Fibroblast of lung (primary cell): ENCODE measurements around the gene MAT1A. TPM values are rescaled to one million over a fixed set of nuclear protein-coding genes. Genes with fewer than 3 reads are reported as not detected.

Experiments
- DNase-seq, 2 donors: peaks; one replicate each; pipeline versions ENCODE4 v3.0.0 to v3.0.0-alpha.2; 2010; ENCODE audit warnings: low read depth in 2 of 2
- H2AFZ ChIP-seq: 2 replicates; pipeline ENCODE4 v1.5.1; 2012; ENCODE audit warnings: low read length, control low read depth, inconsistent platforms
- H3K27ac ChIP-seq: 2 replicates; pipeline ENCODE4 v1.5.1; 2011; ENCODE audit warnings: low read length, control low read depth; ENCODE audit not compliant: insufficient read depth
- H3K27me3 ChIP-seq: 2 replicates; pipeline ENCODE4 v1.5.1; 2011; ENCODE audit warnings: mild to moderate bottlenecking, low read length; ENCODE audit not compliant: control insufficient read depth, insufficient read depth
- H3K36me3 ChIP-seq: 2 replicates; pipeline ENCODE4 v1.5.1; 2011; ENCODE audit warnings: low read length; ENCODE audit not compliant: control insufficient read depth, insufficient read depth
- H3K4me1 ChIP-seq: 2 replicates; pipeline ENCODE4 v1.5.1; 2011; ENCODE audit warnings: low read length; ENCODE audit not compliant: control insufficient read depth, insufficient read depth; ENCODE audit errors: extremely low read depth
- H3K4me2 ChIP-seq: 2 replicates; pipeline ENCODE4 v1.5.1; 2011; ENCODE audit warnings: low read length, control low read depth; ENCODE audit not compliant: insufficient read depth; ENCODE audit errors: extremely low read depth
- H3K4me3 ChIP-seq, 4 experiments: fragments of 200-600 bp in 1 of 4; sonication (generic) in 1 of 4; replicated peaks in 1 of 4; 2 replicates each; pipeline ENCODE4 v1.5.1; 2011 to 2016; ENCODE audit warnings: low read length in 4 of 4, low read depth in 3 of 4, mild to moderate bottlenecking in 3 of 4, control low read depth in 2 of 4, inconsistent platforms in 1 of 4, mixed read lengths in 1 of 4; ENCODE audit not compliant: insufficient read depth in 1 of 4; ENCODE audit errors: control extremely low read depth in 1 of 4
- H3K79me2 ChIP-seq: 2 replicates; pipeline ENCODE4 v1.5.1; 2012; ENCODE audit warnings: mild to moderate bottlenecking, low read length, inconsistent platforms; ENCODE audit not compliant: control insufficient read depth, insufficient read depth
- H3K9ac ChIP-seq: 2 replicates; pipeline ENCODE4 v1.5.1; 2011; ENCODE audit warnings: mild to moderate bottlenecking, low read length, control low read depth; ENCODE audit not compliant: insufficient read depth
- H3K9me3 ChIP-seq: 2 replicates; pipeline ENCODE4 v1.5.1; 2012; ENCODE audit warnings: low read depth, low read length; ENCODE audit not compliant: control insufficient read depth, insufficient read depth
- H4K20me1 ChIP-seq: 2 replicates; pipeline ENCODE4 v1.5.1; 2011; ENCODE audit warnings: low read length; ENCODE audit not compliant: control insufficient read depth, insufficient read depth; ENCODE audit errors: extremely low read depth
- EZH2 ChIP-seq: IDR thresholded peaks from 2 replicates; pipeline ENCODE4 v1.5.1; 2012; ENCODE audit warnings: low read length, control low read depth, mild to moderate bottlenecking; ENCODE audit errors: missing control alignments
- polyA plus RNA-seq, 2 donors: library from polyadenylated mRNA; depleted of rRNA in 1 of 2; stranded (reverse) in 1 of 2; unstranded in 1 of 2; fragments of >200 nt; gene quantifications; 2 replicates each; pipeline ENCODE4 v1.2.1, GENCODE V29; 2011 to 2012; ENCODE audit warnings: missing spikeins in 1 of 2
- total RNA-seq: library from RNA; depleted of rRNA; stranded (reverse); fragments of >200 nt; gene quantifications from 2 replicates; pipeline ENCODE4 v1.2.1, GENCODE V29; 2014
- TF ChIP-seq, protein P1 (sequence below), 2 donors: IDR thresholded peaks in 1 of 2; conservative IDR thresholded peaks in 1 of 2; 1 replicate in 1 of 2; 2 replicates in 1 of 2; pipeline ENCODE4 v1.5.1; 2011 to 2012; ENCODE audit warnings: low read length in 2 of 2, control low read depth in 1 of 2, inconsistent platforms in 1 of 2, low read depth in 1 of 2, mild to moderate bottlenecking in 1 of 2

MAT1A gene
- total and polyA plus RNA-seq, 2 donors (not counting 1 experiment from before 2014, with no cell fraction given): not detected

DNA sequence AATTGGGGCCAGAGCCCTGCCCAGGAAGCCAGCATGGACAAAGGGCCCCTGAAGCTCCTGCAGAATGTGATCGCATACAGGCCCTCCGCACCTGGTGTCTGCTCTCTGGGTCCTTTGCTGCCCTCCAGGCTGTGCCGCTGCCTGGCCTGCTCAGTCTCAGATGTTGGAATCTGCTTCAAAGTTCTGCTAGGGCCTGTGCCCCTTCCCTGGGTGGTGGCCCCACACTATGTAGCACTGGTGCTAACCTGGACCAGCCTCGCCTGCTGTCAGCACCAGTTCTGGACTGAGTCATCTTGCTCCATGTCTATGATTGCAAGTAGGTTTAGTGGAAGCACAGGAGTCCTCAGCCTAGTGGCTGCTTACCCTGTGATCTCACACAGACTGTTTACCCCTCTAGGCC lies 6.3 kb downstream of the MAT1A start:
- H4K20me1 ChIP-seq: no peaks in the 10 kb centered on the region
- no peaks in the 10 kb centered on the region for H3K4me1 ChIP-seq
- no peak for DNase-seq
- no peak overlapping the region for H3K4me2 ChIP-seq
- H3K4me3 ChIP-seq: no peak overlapping the region
- H3K27me3 ChIP-seq: no peaks in the 10 kb centered on the region
- no peak for TF ChIP-seq EZH2
- TF ChIP-seq, protein P1, sequence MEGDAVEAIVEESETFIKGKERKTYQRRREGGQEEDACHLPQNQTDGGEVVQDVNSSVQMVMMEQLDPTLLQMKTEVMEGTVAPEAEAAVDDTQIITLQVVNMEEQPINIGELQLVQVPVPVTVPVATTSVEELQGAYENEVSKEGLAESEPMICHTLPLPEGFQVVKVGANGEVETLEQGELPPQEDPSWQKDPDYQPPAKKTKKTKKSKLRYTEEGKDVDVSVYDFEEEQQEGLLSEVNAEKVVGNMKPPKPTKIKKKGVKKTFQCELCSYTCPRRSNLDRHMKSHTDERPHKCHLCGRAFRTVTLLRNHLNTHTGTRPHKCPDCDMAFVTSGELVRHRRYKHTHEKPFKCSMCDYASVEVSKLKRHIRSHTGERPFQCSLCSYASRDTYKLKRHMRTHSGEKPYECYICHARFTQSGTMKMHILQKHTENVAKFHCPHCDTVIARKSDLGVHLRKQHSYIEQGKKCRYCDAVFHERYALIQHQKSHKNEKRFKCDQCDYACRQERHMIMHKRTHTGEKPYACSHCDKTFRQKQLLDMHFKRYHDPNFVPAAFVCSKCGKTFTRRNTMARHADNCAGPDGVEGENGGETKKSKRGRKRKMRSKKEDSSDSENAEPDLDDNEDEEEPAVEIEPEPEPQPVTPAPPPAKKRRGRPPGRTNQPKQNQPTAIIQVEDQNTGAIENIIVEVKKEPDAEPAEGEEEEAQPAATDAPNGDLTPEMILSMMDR (conservative IDR thresholded peaks at IDR 0.05 in 1 of 2, IDR thresholded peaks at IDR 0.05 in 1 of 2; ENCODE audit: low read depth in 1 of 2, low read length in 2 of 2): no peak
- no peaks in the 10 kb centered on the region for H3K36me3 ChIP-seq
- H3K9me3 ChIP-seq: no peaks in the 10 kb centered on the region
- no peak overlapping the region for H3K27ac ChIP-seq
- no peak overlapping the region for H2AFZ ChIP-seq
- no peak overlapping the region for H3K9ac ChIP-seq
- H3K79me2 ChIP-seq: no peaks in the 10 kb centered on the region

DNA sequence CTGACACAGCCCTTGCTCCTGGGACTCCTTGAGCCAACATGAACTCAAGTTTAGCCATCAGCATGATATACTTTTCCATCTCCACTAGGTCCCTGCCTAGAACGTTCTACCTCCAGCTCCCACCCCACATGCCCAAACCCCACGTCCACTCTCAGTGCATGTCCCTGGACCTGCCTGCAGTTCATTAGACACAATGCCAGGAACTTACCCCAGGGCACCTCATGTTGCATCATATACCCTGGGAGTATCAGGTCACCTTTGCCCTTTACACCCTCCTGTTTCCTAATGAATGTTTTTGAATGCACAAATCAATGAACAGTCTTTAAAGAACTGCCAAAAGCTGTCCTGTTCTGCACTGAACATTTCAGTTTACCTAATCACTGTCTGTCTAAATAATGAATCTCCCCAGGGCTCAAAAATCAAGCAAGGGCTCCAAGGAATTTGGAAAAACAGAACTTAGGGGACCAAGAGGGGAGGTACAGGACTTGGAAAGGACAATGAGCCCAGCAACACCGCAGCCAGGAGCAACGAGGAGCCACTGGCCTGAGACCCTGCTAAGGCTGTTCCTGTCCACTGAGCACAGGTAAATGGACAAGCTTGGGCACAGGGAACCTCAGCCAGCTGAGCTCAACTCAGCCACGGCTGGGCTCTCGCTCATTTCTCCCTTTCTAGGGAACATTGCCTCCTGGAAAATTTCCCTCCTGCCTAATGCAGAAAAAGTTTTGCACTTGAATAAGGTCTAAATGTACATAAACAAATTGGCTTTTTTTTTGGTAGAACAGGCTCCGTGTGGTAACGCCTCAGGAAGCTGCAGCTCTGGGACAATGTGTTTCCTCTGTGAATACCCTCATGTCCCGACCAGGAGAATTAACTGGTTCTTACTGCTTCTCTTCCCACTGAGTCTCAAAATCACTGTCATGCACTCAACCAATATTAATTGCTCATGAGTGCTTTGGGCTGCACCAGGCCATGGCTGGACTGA lies 7.4 kb downstream of the MAT1A start:
- H3K4me2 ChIP-seq: no peak overlapping the region
- no peaks in the 10 kb centered on the region for H3K9me3 ChIP-seq
- no peaks in the 10 kb centered on the region for H3K27me3 ChIP-seq
- no peak overlapping the region for H3K27ac ChIP-seq
- no peak overlapping the region for H2AFZ ChIP-seq
- H4K20me1 ChIP-seq: no peaks in the 10 kb centered on the region
- TF ChIP-seq EZH2: no peak
- TF ChIP-seq, protein P1 (conservative IDR thresholded peaks at IDR 0.05 in 1 of 2, IDR thresholded peaks at IDR 0.05 in 1 of 2; ENCODE audit: low read depth in 1 of 2, low read length in 2 of 2): no peak
- no peaks in the 10 kb centered on the region for H3K36me3 ChIP-seq
- no peak overlapping the region for H3K4me3 ChIP-seq
- no peak overlapping the region for H3K9ac ChIP-seq
- H3K4me1 ChIP-seq: no peaks in the 10 kb centered on the region
- no peak for DNase-seq
- no peaks in the 10 kb centered on the region for H3K79me2 ChIP-seq

DNA sequence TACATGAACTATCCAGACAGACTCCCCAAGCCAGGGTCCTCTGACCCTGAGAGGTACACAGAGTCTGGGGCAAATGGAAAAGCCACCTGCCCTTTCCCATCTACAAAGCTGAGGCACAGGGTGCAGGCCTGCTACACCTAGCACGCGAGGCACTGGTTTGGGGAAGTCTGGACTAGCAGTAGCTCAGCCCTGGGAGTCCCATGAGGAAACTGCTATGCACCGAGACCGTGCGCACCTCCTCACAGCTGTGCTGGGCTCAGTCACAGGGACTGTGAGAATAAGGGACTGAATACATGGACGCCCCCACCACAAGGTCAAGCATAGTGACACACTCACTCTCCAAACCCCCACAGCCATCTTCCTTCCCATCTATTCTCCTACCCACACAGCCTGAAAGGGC lies 8.2 kb downstream of the MAT1A start:
- TF ChIP-seq EZH2: no peak
- TF ChIP-seq, protein P1 (conservative IDR thresholded peaks at IDR 0.05 in 1 of 2, IDR thresholded peaks at IDR 0.05 in 1 of 2; ENCODE audit: low read depth in 1 of 2, low read length in 2 of 2): no peak
- DNase-seq: no peak
- H3K27ac ChIP-seq: no peak overlapping the region
- no peaks in the 10 kb centered on the region for H3K27me3 ChIP-seq
- H3K79me2 ChIP-seq: no peaks in the 10 kb centered on the region
- H2AFZ ChIP-seq: no peak overlapping the region
- no peak overlapping the region for H3K9ac ChIP-seq
- H3K4me3 ChIP-seq: no peak overlapping the region
- H3K4me1 ChIP-seq: no peaks in the 10 kb centered on the region
- H3K9me3 ChIP-seq: no peaks in the 10 kb centered on the region
- no peaks in the 10 kb centered on the region for H4K20me1 ChIP-seq
- no peak overlapping the region for H3K4me2 ChIP-seq
- H3K36me3 ChIP-seq: no peaks in the 10 kb centered on the region
